ENCODE data around the gene COX7A2L.
"Not testable (repeated sequence)": the region's sequence is repeated elsewhere in the genome, so short reads cannot be mapped to it uniquely, and the experiment has no call there.

DNA sequence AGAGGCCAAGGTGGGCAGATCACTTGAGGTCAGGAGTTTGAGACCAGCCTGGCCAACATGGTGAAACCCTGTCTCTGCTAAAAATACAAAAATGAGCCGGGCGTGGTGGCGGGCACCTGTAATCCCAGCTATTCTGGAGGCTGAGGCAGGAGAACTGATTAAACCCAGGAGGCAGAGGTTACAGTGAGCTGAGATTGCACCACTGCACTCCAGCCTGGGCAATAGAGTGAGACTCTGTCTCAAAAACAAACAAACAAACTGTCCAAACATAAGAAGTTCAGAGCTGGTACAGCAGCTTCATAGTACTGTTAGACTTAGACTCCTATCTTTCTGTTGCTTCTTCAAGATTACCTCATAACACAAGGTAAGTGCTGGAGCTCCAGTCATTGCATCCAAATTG lies 32.3 kb upstream of the COX7A2L start:
- TF ChIP-seq CTCF (IDR thresholded peaks at IDR 0.05); ZFX (IDR thresholded peaks at IDR 0.05; ENCODE audit: borderline replicate concordance): not testable (repeated sequence)
